Psoas muscle (tissue), 8 donors: ENCODE results near the gene TMED3. TPM values are rescaled to one million over a fixed set of nuclear protein-coding genes. Genes with fewer than 3 reads are reported as not detected.

Experiments used
- ATAC-seq, 4 donors: fragments of 200-7000 bp; cut with Tn5 transposase; one replicate each; pipeline ENCODE4 v1.9.1; 2020; ENCODE audit warnings: moderate library complexity in 3 of 4, mild to moderate bottlenecking in 2 of 4
- DNase-seq, 2 donors: peaks; one replicate each; pipeline ENCODE4 v3.0.0-alpha.2; 2020
- H3K27ac ChIP-seq: fragments of 200-600 bp; one replicate; pipeline ENCODE4 v1.8.0; 2022
- H3K27me3 ChIP-seq, 3 donors: fragments of 200-600 bp in 1 of 3; one replicate each; pipeline versions ENCODE4 v1.6.1 to v1.8.0; 2013 to 2022; ENCODE audit warnings: low read length in 2 of 3, mild to moderate bottlenecking in 2 of 3, moderate library complexity in 1 of 3; ENCODE audit not compliant: insufficient read depth in 3 of 3
- H3K36me3 ChIP-seq, 2 donors: fragments of 200-600 bp in 1 of 2; one replicate each; pipeline versions ENCODE4 v1.6.1 to v1.8.0; 2013 to 2022; ENCODE audit warnings: low read depth in 1 of 2, mild to moderate bottlenecking in 1 of 2, moderate library complexity in 1 of 2; ENCODE audit not compliant: insufficient read depth in 1 of 2
- H3K4me1 ChIP-seq: fragments of 200-600 bp; one replicate; pipeline ENCODE4 v1.8.0; 2022
- H3K4me3 ChIP-seq: fragments of 200-600 bp; one replicate; pipeline ENCODE4 v1.8.0; 2022; ENCODE audit warnings: mild to moderate bottlenecking
- H3K9me3 ChIP-seq: fragments of 200-600 bp; one replicate; pipeline ENCODE4 v1.8.0; 2022
- CTCF ChIP-seq: fragments of 200-600 bp; IDR thresholded peaks from one replicate; pipeline ENCODE4 v1.8.0; 2022; ENCODE audit warnings: antibody characterized with exemption
- WGBS, 3 donors: extraction: QIAGEN DNeasy Blood & Tissue Kit; methylation state at CpG; one replicate each; pipeline versions ENCODE4 v1.1.6 to v1.1.7; 2013; 5-methylcytosine and 5-hydroxymethylcytosine counted together
- intact Hi-C, 2 donors: fragments of 100-400 bp; cut with DNase I; formaldehyde crosslinking; loops; one replicate each; pipeline versions ENCODE4 v1.11.0 to v1.14.2; 2022
- polyA plus RNA-seq, 3 donors: library from polyadenylated mRNA; stranded (reverse); fragments of 200-250 nt; gene quantifications; one replicate each; pipeline ENCODE4 v1.2.3, GENCODE V29; 2013
- total RNA-seq, 4 donors: library from RNA; stranded (reverse); fragmentation: NEBNext Ultra II Directional in 2 of 4; extraction: Animal tissue kit (Norgen Biotek cat#: 25700) in 2 of 4; gene quantifications; one replicate each; pipeline versions ENCODE4 v1.2.1 to v1.2.4, GENCODE V29; 2021 to 2023
- donor health status: healthy with polysubstance abuse.
- donor health status: DM: no; HTN: no; CAD: no; lungs with moderate emphysema.
- donor health status: Bipolar disorder and iron deficiency.
- donor health status: healthy.
- donor health status: DM: yes; HTN: yes; CAD: no.
- donor health status: DM: no; HTN: no; CAD: no.
- donor health status: DM: no; HTN: no; CAD: no.
- donor health status: DM: yes; HTN: yes; CAD: no.

The TMED3 gene
- total and polyA plus RNA-seq, 7 donors: 1.3 to 4.8 (median 2.9) TPM

GRCh38 chr15:79322945-79323344, 12.0 kb downstream of the TMED3 start:
- Histone ChIP-seq H3K27ac (no peak overlapping the region), H3K9me3 (no peaks in the 10 kb centered on the region), H3K36me3 (no peaks in the 10 kb centered on the region), H3K4me1 (no peaks in the 10 kb centered on the region), H3K4me3 (no peak overlapping the region), H3K27me3 (no peaks in the 10 kb centered on the region)
- no peak for TF ChIP-seq CTCF
- intact Hi-C loops: no loop called here
- 79 to 82% (median 79%) methylated on average over 6 of the region's 6 CpGs for WGBS, 3 donors
- ATAC-seq: no peak
- no peak for DNase-seq

GRCh38 chr15:79329171-79329611, 18.3 kb downstream of the TMED3 start:
- 73 to 86% (median 83%) methylated on average over 2 of the region's 2 CpGs for WGBS, 3 donors
- DNase-seq: no peak
- intact Hi-C loops: no loop called here
- Histone ChIP-seq H3K4me1 (no peaks in the 10 kb centered on the region), H3K27me3 (no peaks in the 10 kb centered on the region), H3K27ac (no peak overlapping the region), H3K36me3 (no peaks in the 10 kb centered on the region), H3K4me3 (no peak overlapping the region), H3K9me3 (peaks cover 5% of the 10 kb centered on the region)
- ATAC-seq: no peak
- TF ChIP-seq CTCF: no peak

- DNase-seq (no peak), ATAC-seq (no peak)
- H3K36me3 ChIP-seq: no peaks in the 10 kb centered on the region
- 87 to 90% (median 88%) methylated on average over 5 of the region's 5 CpGs for WGBS, 3 donors
- no peak overlapping the region for H3K4me3 ChIP-seq
- no peak for TF ChIP-seq CTCF
- H3K27ac ChIP-seq: no peak overlapping the region
- H3K9me3 ChIP-seq: peaks cover 5% of the 10 kb centered on the region
- H3K4me1 ChIP-seq: no peaks in the 10 kb centered on the region
- intact Hi-C loops: no loop called here
- H3K27me3 ChIP-seq: no peaks in the 10 kb centered on the region
These were observed 22.1 kb downstream of the TMED3 start for GRCh38 chr15:79332824-79333510.

- no peaks in the 10 kb centered on the region for H3K9me3 ChIP-seq
- no peak overlapping the region for H3K27ac ChIP-seq
- DNase-seq: no peak
- no peaks in the 10 kb centered on the region for H3K36me3 ChIP-seq
- H3K4me3 ChIP-seq: no peak overlapping the region
- no peaks in the 10 kb centered on the region for H3K4me1 ChIP-seq
- intact Hi-C loops: no loop called here
- no peak for ATAC-seq
- H3K27me3 ChIP-seq: peaks cover 0 to 2% (median 0%) of the 10 kb centered on the region in 3 donors
- no peak for TF ChIP-seq CTCF
- WGBS, 3 donors: 53 to 63% (median 62%) methylated on average over 7 of the region's 7 CpGs
These were observed 26.7 kb downstream of the TMED3 start for GRCh38 chr15:79337591-79337990.
